GM12878 (cell line): ENCODE results near the gene APBA1. TPM values are rescaled to one million over a fixed set of nuclear protein-coding genes. Genes with fewer than 3 reads are reported as not detected.

Experiments
- ATAC-seq: fragments of 200-7000 bp; cut with Tn5 transposase; 3 replicates; pipeline ENCODE4 v1.9.1; 2020; ENCODE audit warnings: mild to moderate bottlenecking, moderate library complexity
- BruUV-seq: library from RNA; stranded (reverse); fragments of 400-500 nt; replicated peaks from 2 replicates; lab custom pipeline; 2021; lab: Mats Ljungman, UMichigan
- CTCF ChIA-PET: fragments of 300-600 bp; sonication (Branson Sonifier 250); formaldehyde crosslinking; extraction: SDS; loops from one replicate; lab custom pipeline; 2021; ENCODE audit warnings: inconsistent platforms; lab: Yijun Ruan, JAX
- POLR2A ChIA-PET: fragments of 350-600 bp; formaldehyde crosslinking; extraction: SDS; loops from one replicate; lab custom pipeline; 2021; ENCODE audit warnings: inconsistent platforms; lab: Charles Lee
- RAD21 ChIA-PET: fragments of 300-600 bp; sonication (Branson Sonifier 250); formaldehyde crosslinking; loops from one replicate; lab custom pipeline; 2023; ENCODE audit warnings: antibody characterized with exemption; ENCODE audit not compliant: unreplicated experiment; lab: Charles Lee
- SMC1A ChIA-PET: fragments of 300-600 bp; sonication (Branson Sonifier 250); formaldehyde crosslinking; loops from one replicate; lab custom pipeline; 2023; ENCODE audit not compliant: unreplicated experiment, uncharacterized antibody; lab: Charles Lee
- DNase-seq: peaks from one replicate; pipeline ENCODE4 v3.0.0-alpha.2; 2011; ENCODE audit warnings: low read depth, low spot score
- FAIRE-seq: peaks from 3 replicates; lab custom pipeline; 2011; peaks lifted over from hg19 to GRCh38; lab: Jason Lieb, UNC
- H2AFZ ChIP-seq: 2 replicates; pipeline ENCODE4 v1.6.0; 2011; ENCODE audit warnings: low read depth, low read length, control low read depth; ENCODE audit not compliant: control insufficient read depth
- H3K27ac ChIP-seq: 2 replicates; pipeline ENCODE4 v1.5.1; 2011; ENCODE audit warnings: control low read depth; ENCODE audit not compliant: control insufficient read depth, insufficient read depth
- H3K27me3 ChIP-seq, 2 experiments: replicated peaks in 1 of 2; 2 replicates each; pipeline versions ENCODE4 v1.6.0 to v1.6.1; 2011; ENCODE audit warnings: low read length in 1 of 2; ENCODE audit not compliant: control insufficient read depth in 2 of 2, insufficient read depth in 2 of 2
- H3K36me3 ChIP-seq, 2 experiments: 2 replicates each; pipeline ENCODE4 v1.5.1; 2011; ENCODE audit warnings: low read length in 1 of 2; ENCODE audit not compliant: control insufficient read depth in 2 of 2, insufficient read depth in 2 of 2
- H3K4me1 ChIP-seq: 2 replicates; pipeline ENCODE4 v1.6.1; 2011; ENCODE audit warnings: mild to moderate bottlenecking, low read length, moderate library complexity, mixed read lengths; ENCODE audit not compliant: control insufficient read depth, insufficient read depth
- H3K4me2 ChIP-seq: 2 replicates; pipeline ENCODE4 v1.6.0; 2011; ENCODE audit warnings: control low read depth; ENCODE audit not compliant: control insufficient read depth, insufficient read depth
- H3K4me3 ChIP-seq: fragments of 200-600 bp; sonication (generic); 2 replicates; pipeline ENCODE4 v1.5.1; 2016
- H3K79me2 ChIP-seq: 2 replicates; pipeline ENCODE4 v1.6.0; 2011; ENCODE audit warnings: low read length; ENCODE audit not compliant: control insufficient read depth, insufficient read depth
- H3K9ac ChIP-seq: 2 replicates; pipeline ENCODE4 v1.8.0; 2011; ENCODE audit warnings: low read length, control low read depth, mixed read lengths; ENCODE audit not compliant: control insufficient read depth, insufficient read depth
- H3K9me3 ChIP-seq: replicated peaks from 3 replicates; pipeline ENCODE4 v1.5.1; 2011; ENCODE audit warnings: mild to moderate bottlenecking, low read length; ENCODE audit not compliant: control insufficient read depth, insufficient read depth
- H4K20me1 ChIP-seq: 2 replicates; pipeline ENCODE4 v1.6.0; 2011; ENCODE audit not compliant: control insufficient read depth, insufficient read depth
- IRF5 ChIP-seq: fragments of 450-650 bp; IDR thresholded peaks from 2 replicates; pipeline ENCODE4 v1.6.1; 2017; ENCODE audit warnings: borderline replicate concordance
- JUND ChIP-seq: IDR thresholded peaks from 2 replicates; pipeline ENCODE4 v1.6.1; 2012; ENCODE audit warnings: low read depth, mild to moderate bottlenecking, low read length, improper control_type of control experiment, moderate library complexity
- MYB ChIP-seq: fragments of 150-350 bp; IDR thresholded peaks from 2 replicates; pipeline ENCODE4 v1.6.1; 2014; ENCODE audit warnings: mild to moderate bottlenecking, low read depth, low read length, borderline replicate concordance
- NFIC ChIP-seq: IDR thresholded peaks from 2 replicates; pipeline ENCODE4 v1.6.1; 2012; ENCODE audit warnings: low read depth, mild to moderate bottlenecking, inconsistent platforms, low read length, moderate library complexity
- NFYA ChIP-seq: IDR thresholded peaks from 2 replicates; pipeline ENCODE4 v1.6.1; 2011; ENCODE audit warnings: low read depth, mild to moderate bottlenecking, low read length, improper control_type of control experiment, borderline replicate concordance
- NR2C1 ChIP-seq: fragments of 450-650 bp; IDR thresholded peaks from 2 replicates; pipeline ENCODE4 v1.6.1; 2017; ENCODE audit warnings: antibody characterized with exemption, mild to moderate bottlenecking, moderate library complexity
- TCF12 ChIP-seq: IDR thresholded peaks from 2 replicates; pipeline ENCODE4 v1.6.1; 2011; ENCODE audit warnings: low read depth, mild to moderate bottlenecking, low read length
- USF1 ChIP-seq: IDR thresholded peaks from 2 replicates; pipeline ENCODE4 v1.6.1; 2011; ENCODE audit warnings: borderline replicate concordance, low read depth, mild to moderate bottlenecking, moderate library complexity, mixed read lengths, low read length; ENCODE audit not compliant: insufficient read depth; ENCODE audit errors: extremely low read length
- ZNF274 ChIP-seq: IDR thresholded peaks from one replicate; pipeline ENCODE4 v1.8.0; 2011; ENCODE audit not compliant: insufficient read length, insufficient read depth
- ZZZ3 ChIP-seq: IDR thresholded peaks from 2 replicates; pipeline ENCODE4 v1.6.1; 2011; ENCODE audit warnings: low read depth; ENCODE audit not compliant: control insufficient read depth, insufficient read length
- WGBS: methylation state at CpG from one replicate; pipeline ENCODE4 v1.1.6; 2016; ENCODE audit warnings: low lambda C conversion rate; ENCODE audit not compliant: insufficient replicate concordance, insufficient coverage; ENCODE audit errors: missing lambda C conversion rate; 5-methylcytosine and 5-hydroxymethylcytosine counted together
- in situ Hi-C: fragments of 300-500 bp; cut with MboI; formaldehyde crosslinking; loops from 9 replicates; pipeline ENCODE4 v1.14.3; 2018; ENCODE audit warnings: mixed read lengths
- intact Hi-C: fragments of 100-400 bp; cut with micrococcal nuclease; formaldehyde crosslinking; loops from one replicate; pipeline ENCODE4 v1.14.2; 2022; ENCODE audit not compliant: unreplicated experiment
- polyA plus RNA-seq, 11 experiments: library from polyadenylated mRNA; depleted of rRNA in 4 of 11; unstranded in 6 of 11; stranded (reverse) in 5 of 11; fragments of >200 nt; fragmentation: Nextera tagmentation in 4 of 11; fragmentation: Illumina TruSeq in 1 of 11; extraction: Ambion mirVana in 4 of 11; extraction: Trizol in 1 of 11; gene quantifications; 1 replicate in 1 of 11; 2 replicates in 10 of 11; pipeline versions ENCODE4 v1.2.1 to v1.2.3, GENCODE V29; 2011 to 2016; ENCODE audit warnings: inconsistent platforms in 2 of 11, missing spikeins in 2 of 11, low read depth in 1 of 11
- total RNA-seq, 4 experiments: library from RNA; depleted of rRNA in 3 of 4; stranded (reverse); fragments of >200 nt in 3 of 4; fragmentation: Illumina TruSeq in 1 of 4; extraction: Trizol in 1 of 4; gene quantifications; 2 replicates each; pipeline versions ENCODE4 v1.2.1 to v1.2.3, GENCODE V29; 2013 to 2021
- TF ChIP-seq, protein P1 (sequence below): IDR thresholded peaks from 2 replicates; pipeline ENCODE4 v1.6.1; 2012; ENCODE audit warnings: low read depth, low read length, improper control_type of control experiment

APBA1 gene
- total and polyA plus RNA-seq, 10 of the 15 experiments (the other 5 are each of a cell fraction or from before 2014, with no cell fraction given), result 0.01 to 1.3 (median 0.05) TPM; not detected in 7

DNA sequence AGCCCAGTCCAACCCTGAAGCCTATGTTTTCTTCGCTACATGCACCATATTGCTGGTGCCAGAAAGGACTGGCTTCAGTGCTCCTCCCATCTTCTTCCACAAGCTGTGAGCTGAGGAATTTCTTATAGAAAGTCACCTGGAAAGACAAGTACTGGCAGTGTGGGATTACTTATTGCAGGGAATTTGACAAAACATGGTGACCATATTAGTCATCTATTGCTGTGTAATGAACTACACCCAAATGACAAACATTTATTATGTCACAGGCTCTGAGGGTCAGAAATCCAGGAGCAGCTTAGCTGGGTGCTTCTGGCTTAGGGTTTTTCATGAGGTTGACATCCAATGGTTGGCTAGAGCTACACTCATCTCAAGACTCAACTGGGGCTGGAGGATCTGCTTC, 271.7 kb downstream of the APBA1 start:
- Histone ChIP-seq H3K27me3 (no peaks in the 10 kb centered on the region), H3K4me1 (no peaks in the 10 kb centered on the region), H3K9ac (no peak overlapping the region), H3K9me3 (no peaks in the 10 kb centered on the region), H3K27ac (no peak overlapping the region), H4K20me1 (no peaks in the 10 kb centered on the region), H3K79me2 (no peaks in the 10 kb centered on the region), H3K4me2 (no peak overlapping the region), H3K4me3 (no peak overlapping the region), H2AFZ (no peak overlapping the region), H3K36me3 (no peaks in the 10 kb centered on the region)
- ATAC-seq, result no peak
- BruUV-seq, result no TSS peak
- ChIA-PET RAD21 (interaction anchor here (0.6 kb wide), 1 partner anchor 395 kb away, joined by 3 read pairs; no protein-coding TSS in a partner anchor), SMC1A (no interaction called here), POLR2A (no interaction called here), CTCF (no interaction called here)
- intact Hi-C loops (no loop called here), in situ Hi-C loops (no loop called here)
- WGBS, result 0% methylated on average over 1 of the region's 1 CpG
- no peak for TF ChIP-seq MYB
- no peak for TF ChIP-seq USF1
- no peak for FAIRE-seq
- DNase-seq, result no peak

DNA sequence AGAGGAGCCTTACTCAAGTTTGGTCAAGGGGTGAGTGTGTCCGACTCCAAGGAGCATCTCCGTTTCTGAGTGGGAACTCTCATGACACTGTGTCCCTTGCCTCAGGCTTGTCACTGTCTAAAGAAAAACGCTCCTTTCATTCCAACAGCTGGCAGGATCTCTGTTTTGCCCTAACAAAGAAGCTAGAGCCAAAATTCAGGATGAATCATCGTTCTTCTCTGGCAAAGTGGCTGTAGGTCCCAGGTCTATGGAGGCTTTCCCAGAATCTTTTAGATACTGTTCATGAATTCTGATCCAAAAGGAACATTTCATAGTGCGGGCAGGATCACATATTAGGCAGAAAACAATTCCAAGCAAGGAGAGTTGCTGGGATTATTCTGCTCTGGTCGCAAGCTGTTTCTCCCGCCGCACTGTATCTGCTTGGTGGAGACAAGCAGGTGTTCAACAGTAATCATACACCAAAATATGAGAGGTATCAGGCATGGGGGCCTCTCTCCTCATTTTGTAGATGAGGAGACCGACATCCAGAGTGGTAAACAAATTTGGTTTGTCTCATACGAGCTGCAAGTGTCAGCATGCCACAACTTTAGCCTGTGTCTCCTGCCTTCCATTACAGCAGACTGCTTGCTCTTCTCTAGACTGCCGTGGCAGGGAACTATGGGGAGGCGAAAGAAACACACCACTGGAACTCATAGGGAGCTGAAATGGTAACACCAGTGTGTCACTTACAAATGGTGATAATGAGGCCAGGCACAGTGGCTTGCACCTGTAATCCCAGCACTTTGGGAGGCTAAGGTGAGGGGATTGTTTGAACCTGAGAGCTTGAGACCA, 274.6 kb downstream of the APBA1 start:
- H3K27ac ChIP-seq, result no peak overlapping the region
- H4K20me1 ChIP-seq, result no peaks in the 10 kb centered on the region
- intact Hi-C loops (no loop called here), in situ Hi-C loops (no loop called here)
- TF ChIP-seq ZZZ3, result no peak
- no peak for TF ChIP-seq JUND
- no peak for TF ChIP-seq NR2C1
- TF ChIP-seq, protein P1, sequence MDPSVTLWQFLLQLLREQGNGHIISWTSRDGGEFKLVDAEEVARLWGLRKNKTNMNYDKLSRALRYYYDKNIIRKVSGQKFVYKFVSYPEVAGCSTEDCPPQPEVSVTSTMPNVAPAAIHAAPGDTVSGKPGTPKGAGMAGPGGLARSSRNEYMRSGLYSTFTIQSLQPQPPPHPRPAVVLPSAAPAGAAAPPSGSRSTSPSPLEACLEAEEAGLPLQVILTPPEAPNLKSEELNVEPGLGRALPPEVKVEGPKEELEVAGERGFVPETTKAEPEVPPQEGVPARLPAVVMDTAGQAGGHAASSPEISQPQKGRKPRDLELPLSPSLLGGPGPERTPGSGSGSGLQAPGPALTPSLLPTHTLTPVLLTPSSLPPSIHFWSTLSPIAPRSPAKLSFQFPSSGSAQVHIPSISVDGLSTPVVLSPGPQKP, result no peak
- no peak for TF ChIP-seq NFYA
- TF ChIP-seq TCF12, result no peak
- no peak for TF ChIP-seq NFIC
- TF ChIP-seq IRF5, result no peak
- TF ChIP-seq ZNF274, result no peak
- no peak overlapping the region for H3K9ac ChIP-seq
- 22% methylated on average over 12 of the region's 12 CpGs for WGBS
- ATAC-seq, result no peak
- SMC1A ChIA-PET, result no interaction called here
- H3K4me1 ChIP-seq, result no peaks in the 10 kb centered on the region
- POLR2A ChIA-PET, result no interaction called here
- no peak for DNase-seq
- H2AFZ ChIP-seq, result no peak overlapping the region
- BruUV-seq, result no TSS peak
- RAD21 ChIA-PET, result no interaction called here
- no peaks in the 10 kb centered on the region for H3K79me2 ChIP-seq
- no peak overlapping the region for H3K4me3 ChIP-seq
- CTCF ChIA-PET, result no interaction called here
- H3K9me3 ChIP-seq, result no peaks in the 10 kb centered on the region
- no peaks in the 10 kb centered on the region for H3K36me3 ChIP-seq
- no peaks in the 10 kb centered on the region for H3K27me3 ChIP-seq
- FAIRE-seq, result no peak
- H3K4me2 ChIP-seq, result no peak overlapping the region
